ENCODE measurements around the gene LYRM4.

The LYRM4 gene

GRCh38 chr6:5205877-5206850 is 54.6 kb downstream of the LYRM4 start:
- DNase-seq (ENCODE audit: low spot score): peak; percentile 56

- no peak for DNase-seq (ENCODE audit: low spot score)
These were observed 55.7 kb downstream of the LYRM4 start for GRCh38 chr6:5205035-5205507.

GRCh38 chr6:5204376-5204775 is 56.4 kb downstream of the LYRM4 start:
- DNase-seq (ENCODE audit: low spot score): no peak

GRCh38 chr6:5203546-5203945 is 57.2 kb downstream of the LYRM4 start:
- DNase-seq (ENCODE audit: low spot score): no peak

- DNase-seq (ENCODE audit: low spot score): no peak
These were observed 57.8 kb downstream of the LYRM4 start for GRCh38 chr6:5202941-5203340.

GRCh38 chr6:5202206-5202605 is 58.5 kb downstream of the LYRM4 start:
- DNase-seq (ENCODE audit: low spot score): no peak

GRCh38 chr6:5201271-5201670 is 59.5 kb downstream of the LYRM4 start:
- DNase-seq (ENCODE audit: low spot score): no peak

GRCh38 chr6:5199702-5200101 is 61.0 kb downstream of the LYRM4 start:
- no peak for DNase-seq (ENCODE audit: low spot score)

GRCh38 chr6:5199283-5199682 is 61.5 kb downstream of the LYRM4 start:
- no peak for DNase-seq (ENCODE audit: low spot score)

GRCh38 chr6:5197084-5197483 is 63.7 kb downstream of the LYRM4 start:
- no peak for DNase-seq (ENCODE audit: low spot score)

GRCh38 chr6:5192135-5192794 is 68.5 kb downstream of the LYRM4 start:
- DNase-seq (ENCODE audit: low spot score): no peak

- DNase-seq (ENCODE audit: low spot score): no peak
These were observed 69.0 kb downstream of the LYRM4 start for GRCh38 chr6:5191722-5192121.

- DNase-seq (ENCODE audit: low spot score): no peak
These were observed 69.5 kb downstream of the LYRM4 start for GRCh38 chr6:5191222-5191621.

GRCh38 chr6:5190507-5190906 is 70.2 kb downstream of the LYRM4 start:
- peak; percentile 46 for DNase-seq (ENCODE audit: low spot score)

- no peak for DNase-seq (ENCODE audit: low spot score)
These were observed 72.1 kb downstream of the LYRM4 start for GRCh38 chr6:5188646-5189045.

- no peak for DNase-seq (ENCODE audit: low spot score)
These were observed 75.9 kb downstream of the LYRM4 start for GRCh38 chr6:5184878-5185277.

GRCh38 chr6:5184218-5184617 is 76.5 kb downstream of the LYRM4 start:
- DNase-seq (ENCODE audit: low spot score): no peak

GRCh38 chr6:5181510-5182317 is 79.0 kb downstream of the LYRM4 start:
- no peak for DNase-seq (ENCODE audit: low spot score)

- DNase-seq (ENCODE audit: low spot score): no peak
These were observed 80.1 kb downstream of the LYRM4 start for GRCh38 chr6:5180636-5181035.

- no peak for DNase-seq (ENCODE audit: low spot score)
These were observed 80.8 kb downstream of the LYRM4 start for GRCh38 chr6:5179917-5180316.

- no peak for DNase-seq (ENCODE audit: low spot score)
These were observed 81.9 kb downstream of the LYRM4 start for GRCh38 chr6:5178806-5179205.

- no peak for DNase-seq (ENCODE audit: low spot score)
These were observed 85.1 kb downstream of the LYRM4 start for GRCh38 chr6:5175635-5176034.

All from COLO829 (cell line).